Liver (tissue), 9 donors: ENCODE measurements around the gene COCH. TPM values are rescaled to one million over a fixed set of nuclear protein-coding genes. Genes with fewer than 3 reads are reported as not detected.

Source experiments
- DNase-seq: peaks from one replicate; pipeline ENCODE4 v3.0.0-alpha.2; 2017; ENCODE audit warnings: low spot score
- H3K27ac ChIP-seq, 2 donors: one replicate each; pipeline ENCODE4 v1.7.0; 2013; ENCODE audit warnings: inconsistent platforms in 2 of 2, low read length in 2 of 2, control low read depth in 1 of 2, low read depth in 1 of 2, mild to moderate bottlenecking in 1 of 2
- H3K27me3 ChIP-seq, 4 donors: one replicate each; pipeline versions ENCODE4 v1.6.1 to v1.7.0; 2013; ENCODE audit warnings: low read length in 3 of 4, inconsistent platforms in 1 of 4, mild to moderate bottlenecking in 1 of 4, moderate library complexity in 1 of 4; ENCODE audit not compliant: control insufficient read depth in 4 of 4, insufficient read depth in 4 of 4
- H3K36me3 ChIP-seq, 4 donors: one replicate each; pipeline versions ENCODE4 v1.6.1 to v1.7.0; 2013; ENCODE audit warnings: low read length in 3 of 4, mild to moderate bottlenecking in 3 of 4, low read depth in 1 of 4, moderate library complexity in 1 of 4; ENCODE audit not compliant: control insufficient read depth in 4 of 4, insufficient read depth in 3 of 4
- H3K4me1 ChIP-seq, 4 donors: one replicate each; pipeline versions ENCODE4 v1.6.1 to v1.7.0; 2013; ENCODE audit warnings: low read length in 3 of 4, mild to moderate bottlenecking in 3 of 4, moderate library complexity in 1 of 4; ENCODE audit not compliant: control insufficient read depth in 4 of 4, insufficient read depth in 4 of 4
- H3K4me3 ChIP-seq, 3 donors: one replicate each; pipeline versions ENCODE4 v1.6.1 to v1.7.0; 2013; ENCODE audit warnings: low read length in 3 of 3, control low read depth in 1 of 3, low read depth in 1 of 3, mild to moderate bottlenecking in 1 of 3
- H3K9ac ChIP-seq, 2 donors: one replicate each; pipeline ENCODE4 v1.7.0; 2013; ENCODE audit warnings: low read length in 2 of 2, mild to moderate bottlenecking in 2 of 2, moderate library complexity in 2 of 2, control low read depth in 1 of 2, low read depth in 1 of 2
- H3K9me3 ChIP-seq, 4 donors: one replicate each; pipeline versions ENCODE4 v1.6.1 to v1.7.0; 2013; ENCODE audit warnings: low read length in 3 of 4; ENCODE audit not compliant: control insufficient read depth in 4 of 4
- EGR1 ChIP-seq, 2 donors: IDR thresholded peaks; 2 replicates each; pipeline ENCODE4 v1.6.1; 2016 to 2018; ENCODE audit warnings: antibody characterized with exemption in 2 of 2, low read depth in 2 of 2
- FOXA1 ChIP-seq: IDR thresholded peaks from 2 replicates; pipeline ENCODE4 v1.6.1; 2016; ENCODE audit warnings: antibody characterized with exemption
- FOXA2 ChIP-seq: IDR thresholded peaks from 2 replicates; pipeline ENCODE4 v1.6.1; 2016; ENCODE audit warnings: antibody characterized with exemption
- GABPA ChIP-seq, 2 donors: IDR thresholded peaks in 1 of 2; conservative IDR thresholded peaks in 1 of 2; 2 replicates each; pipeline ENCODE4 v1.6.1; 2016; ENCODE audit warnings: antibody characterized with exemption in 2 of 2, mild to moderate bottlenecking in 1 of 2, moderate library complexity in 1 of 2
- HNF4A ChIP-seq, 2 donors: conservative IDR thresholded peaks; 2 replicates each; pipeline ENCODE4 v1.6.1; 2016; ENCODE audit warnings: antibody characterized with exemption in 2 of 2, mild to moderate bottlenecking in 2 of 2
- HNF4G ChIP-seq: IDR thresholded peaks from 2 replicates; pipeline ENCODE4 v1.6.1; 2016; ENCODE audit warnings: antibody characterized with exemption
- JUND ChIP-seq, 2 donors: IDR thresholded peaks; 2 replicates each; pipeline ENCODE4 v1.6.1; 2016; ENCODE audit warnings: antibody characterized with exemption in 2 of 2
- NR2F2 ChIP-seq: IDR thresholded peaks from 2 replicates; pipeline ENCODE4 v1.6.1; 2016; ENCODE audit warnings: antibody characterized with exemption
- RAD21 ChIP-seq, 2 donors: IDR thresholded peaks; 2 replicates each; pipeline ENCODE4 v1.6.1; 2016; ENCODE audit warnings: antibody characterized with exemption in 2 of 2, mild to moderate bottlenecking in 2 of 2
- RXRA ChIP-seq, 2 donors: IDR thresholded peaks; 2 replicates each; pipeline ENCODE4 v1.6.1; 2017 to 2018; ENCODE audit warnings: antibody characterized with exemption in 2 of 2, mild to moderate bottlenecking in 1 of 2
- SP1 ChIP-seq: IDR thresholded peaks from 2 replicates; pipeline ENCODE4 v1.6.1; 2018; ENCODE audit warnings: antibody characterized with exemption, mild to moderate bottlenecking
- TAF1 ChIP-seq: conservative IDR thresholded peaks from 2 replicates; pipeline ENCODE4 v1.6.1; 2016; ENCODE audit warnings: antibody characterized with exemption, mild to moderate bottlenecking
- YY1 ChIP-seq: IDR thresholded peaks from 2 replicates; pipeline ENCODE4 v1.6.1; 2016; ENCODE audit warnings: antibody characterized with exemption, mild to moderate bottlenecking
- WGBS: extraction: QIAGEN DNeasy Blood & Tissue Kit; methylation state at CpG from one replicate; pipeline ENCODE4 v1.1.7; 2013; 5-methylcytosine and 5-hydroxymethylcytosine counted together
- polyA plus RNA-seq, 2 donors: library from polyadenylated mRNA; stranded (reverse) in 1 of 2; unstranded in 1 of 2; fragments of 200-250 nt in 1 of 2; fragments of >200 nt in 1 of 2; fragmentation: Nextera tagmentation in 1 of 2; extraction: Ambion mirVana in 1 of 2; gene quantifications; one replicate each; pipeline versions ENCODE4 v1.2.1 to v1.2.3, GENCODE V29; 2013 to 2015
- total RNA-seq, 2 donors: library from RNA; depleted of rRNA; stranded (reverse); fragments of >200 nt; gene quantifications; one replicate each; pipeline ENCODE4 v1.2.3, GENCODE V29; 2014
- TF ChIP-seq, protein P1 (sequence below): IDR thresholded peaks from 2 replicates; pipeline ENCODE4 v1.6.1; 2016; ENCODE audit warnings: antibody characterized with exemption
- TF ChIP-seq, protein P2 (sequence below): IDR thresholded peaks from 2 replicates; pipeline ENCODE4 v1.6.1; 2016; ENCODE audit warnings: antibody characterized with exemption
- TF ChIP-seq, protein P3 (sequence below): IDR thresholded peaks from 2 replicates; pipeline ENCODE4 v1.6.1; 2016; ENCODE audit warnings: antibody characterized with exemption, mild to moderate bottlenecking
- TF ChIP-seq, protein P4 (sequence below): IDR thresholded peaks from 2 replicates; pipeline ENCODE4 v1.6.1; 2016; ENCODE audit warnings: antibody characterized with exemption
- TF ChIP-seq, protein P5 (sequence below): fragments of 150-350 bp; IDR thresholded peaks from 2 replicates; pipeline ENCODE4 v1.5.1; 2017; ENCODE audit warnings: improper control_type of control experiment, low read depth, low read length; ENCODE audit not compliant: missing input control
- donor health status: healthy.
- donor health status: healthy.
- donor health status: healthy.
- donor health status: healthy.
- donor health status: healthy.

Gene COCH
- total and polyA plus RNA-seq, 4 donors = 0.33 to 2.5 (median 0.49) TPM

DNA sequence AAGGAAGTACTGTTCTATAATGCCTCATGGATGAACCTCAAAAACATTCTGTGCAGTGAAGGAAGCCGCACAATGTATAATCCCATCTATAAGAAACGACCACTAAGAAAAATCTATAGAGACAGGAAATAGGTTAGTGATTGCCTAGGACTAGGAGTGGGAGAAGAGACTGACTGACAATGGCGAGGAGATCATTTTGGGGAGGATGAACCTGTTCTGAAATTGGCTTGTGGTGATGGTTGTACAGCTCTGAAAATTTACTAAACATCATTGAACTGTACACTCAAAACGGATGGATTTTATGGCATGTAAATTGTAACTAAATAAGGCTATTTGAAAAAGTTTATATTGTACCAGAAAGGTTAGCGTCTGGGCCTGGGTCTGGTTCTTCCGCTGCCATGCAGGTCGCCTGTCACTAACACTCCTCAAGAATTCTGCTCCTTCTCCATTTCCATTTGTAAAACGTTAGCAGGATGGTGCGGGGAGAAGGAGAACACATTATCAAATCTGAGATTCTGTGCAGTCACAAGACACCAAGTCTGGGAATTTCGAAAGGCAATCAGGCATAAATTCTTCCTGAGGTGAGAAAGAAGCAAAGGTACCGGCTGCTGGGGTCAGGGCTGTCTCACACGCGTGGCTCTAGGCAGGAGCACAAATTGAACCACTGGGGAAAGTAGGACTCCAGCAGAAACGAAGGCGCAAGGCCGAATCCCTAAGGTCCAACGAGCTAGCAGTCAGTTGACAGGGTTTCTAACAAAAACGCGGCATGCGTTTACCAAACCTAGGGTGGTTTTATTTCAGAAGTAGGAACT is 845 bp upstream of the COCH start:
- no peak overlapping the region for H3K9ac ChIP-seq
- TF ChIP-seq NR2F2 = no peak
- TF ChIP-seq SP1 = no peak
- TF ChIP-seq GABPA (IDR thresholded peaks at IDR 0.05 in 1 of 2, conservative IDR thresholded peaks at IDR 0.05 in 1 of 2) = no peak
- TF ChIP-seq TAF1 = no peak
- TF ChIP-seq FOXA1 = no peak
- TF ChIP-seq, protein P1, sequence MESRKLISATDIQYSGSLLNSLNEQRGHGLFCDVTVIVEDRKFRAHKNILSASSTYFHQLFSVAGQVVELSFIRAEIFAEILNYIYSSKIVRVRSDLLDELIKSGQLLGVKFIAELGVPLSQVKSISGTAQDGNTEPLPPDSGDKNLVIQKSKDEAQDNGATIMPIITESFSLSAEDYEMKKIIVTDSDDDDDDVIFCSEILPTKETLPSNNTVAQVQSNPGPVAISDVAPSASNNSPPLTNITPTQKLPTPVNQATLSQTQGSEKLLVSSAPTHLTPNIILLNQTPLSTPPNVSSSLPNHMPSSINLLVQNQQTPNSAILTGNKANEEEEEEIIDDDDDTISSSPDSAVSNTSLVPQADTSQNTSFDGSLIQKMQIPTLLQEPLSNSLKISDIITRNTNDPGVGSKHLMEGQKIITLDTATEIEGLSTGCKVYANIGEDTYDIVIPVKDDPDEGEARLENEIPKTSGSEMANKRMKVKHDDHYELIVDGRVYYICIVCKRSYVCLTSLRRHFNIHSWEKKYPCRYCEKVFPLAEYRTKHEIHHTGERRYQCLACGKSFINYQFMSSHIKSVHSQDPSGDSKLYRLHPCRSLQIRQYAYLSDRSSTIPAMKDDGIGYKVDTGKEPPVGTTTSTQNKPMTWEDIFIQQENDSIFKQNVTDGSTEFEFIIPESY = no peak
- TF ChIP-seq, protein P2, sequence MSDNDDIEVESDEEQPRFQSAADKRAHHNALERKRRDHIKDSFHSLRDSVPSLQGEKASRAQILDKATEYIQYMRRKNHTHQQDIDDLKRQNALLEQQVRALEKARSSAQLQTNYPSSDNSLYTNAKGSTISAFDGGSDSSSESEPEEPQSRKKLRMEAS = no peak
- no peak for TF ChIP-seq FOXA2
- no peak for TF ChIP-seq JUND (IDR thresholded peaks at IDR 0.05)
- no peak for TF ChIP-seq RAD21 (IDR thresholded peaks at IDR 0.05)
- TF ChIP-seq HNF4G = no peak
- TF ChIP-seq, protein P3, sequence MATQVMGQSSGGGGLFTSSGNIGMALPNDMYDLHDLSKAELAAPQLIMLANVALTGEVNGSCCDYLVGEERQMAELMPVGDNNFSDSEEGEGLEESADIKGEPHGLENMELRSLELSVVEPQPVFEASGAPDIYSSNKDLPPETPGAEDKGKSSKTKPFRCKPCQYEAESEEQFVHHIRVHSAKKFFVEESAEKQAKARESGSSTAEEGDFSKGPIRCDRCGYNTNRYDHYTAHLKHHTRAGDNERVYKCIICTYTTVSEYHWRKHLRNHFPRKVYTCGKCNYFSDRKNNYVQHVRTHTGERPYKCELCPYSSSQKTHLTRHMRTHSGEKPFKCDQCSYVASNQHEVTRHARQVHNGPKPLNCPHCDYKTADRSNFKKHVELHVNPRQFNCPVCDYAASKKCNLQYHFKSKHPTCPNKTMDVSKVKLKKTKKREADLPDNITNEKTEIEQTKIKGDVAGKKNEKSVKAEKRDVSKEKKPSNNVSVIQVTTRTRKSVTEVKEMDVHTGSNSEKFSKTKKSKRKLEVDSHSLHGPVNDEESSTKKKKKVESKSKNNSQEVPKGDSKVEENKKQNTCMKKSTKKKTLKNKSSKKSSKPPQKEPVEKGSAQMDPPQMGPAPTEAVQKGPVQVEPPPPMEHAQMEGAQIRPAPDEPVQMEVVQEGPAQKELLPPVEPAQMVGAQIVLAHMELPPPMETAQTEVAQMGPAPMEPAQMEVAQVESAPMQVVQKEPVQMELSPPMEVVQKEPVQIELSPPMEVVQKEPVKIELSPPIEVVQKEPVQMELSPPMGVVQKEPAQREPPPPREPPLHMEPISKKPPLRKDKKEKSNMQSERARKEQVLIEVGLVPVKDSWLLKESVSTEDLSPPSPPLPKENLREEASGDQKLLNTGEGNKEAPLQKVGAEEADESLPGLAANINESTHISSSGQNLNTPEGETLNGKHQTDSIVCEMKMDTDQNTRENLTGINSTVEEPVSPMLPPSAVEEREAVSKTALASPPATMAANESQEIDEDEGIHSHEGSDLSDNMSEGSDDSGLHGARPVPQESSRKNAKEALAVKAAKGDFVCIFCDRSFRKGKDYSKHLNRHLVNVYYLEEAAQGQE = no peak
- TF ChIP-seq, protein P4, sequence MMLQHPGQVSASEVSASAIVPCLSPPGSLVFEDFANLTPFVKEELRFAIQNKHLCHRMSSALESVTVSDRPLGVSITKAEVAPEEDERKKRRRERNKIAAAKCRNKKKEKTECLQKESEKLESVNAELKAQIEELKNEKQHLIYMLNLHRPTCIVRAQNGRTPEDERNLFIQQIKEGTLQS = no peak
- TF ChIP-seq EGR1 (IDR thresholded peaks at IDR 0.05; ENCODE audit: low read depth in 2 of 2) = no peak
- no peak for TF ChIP-seq RXRA (IDR thresholded peaks at IDR 0.05)
- TF ChIP-seq YY1 = no peak
- TF ChIP-seq, protein P5, sequence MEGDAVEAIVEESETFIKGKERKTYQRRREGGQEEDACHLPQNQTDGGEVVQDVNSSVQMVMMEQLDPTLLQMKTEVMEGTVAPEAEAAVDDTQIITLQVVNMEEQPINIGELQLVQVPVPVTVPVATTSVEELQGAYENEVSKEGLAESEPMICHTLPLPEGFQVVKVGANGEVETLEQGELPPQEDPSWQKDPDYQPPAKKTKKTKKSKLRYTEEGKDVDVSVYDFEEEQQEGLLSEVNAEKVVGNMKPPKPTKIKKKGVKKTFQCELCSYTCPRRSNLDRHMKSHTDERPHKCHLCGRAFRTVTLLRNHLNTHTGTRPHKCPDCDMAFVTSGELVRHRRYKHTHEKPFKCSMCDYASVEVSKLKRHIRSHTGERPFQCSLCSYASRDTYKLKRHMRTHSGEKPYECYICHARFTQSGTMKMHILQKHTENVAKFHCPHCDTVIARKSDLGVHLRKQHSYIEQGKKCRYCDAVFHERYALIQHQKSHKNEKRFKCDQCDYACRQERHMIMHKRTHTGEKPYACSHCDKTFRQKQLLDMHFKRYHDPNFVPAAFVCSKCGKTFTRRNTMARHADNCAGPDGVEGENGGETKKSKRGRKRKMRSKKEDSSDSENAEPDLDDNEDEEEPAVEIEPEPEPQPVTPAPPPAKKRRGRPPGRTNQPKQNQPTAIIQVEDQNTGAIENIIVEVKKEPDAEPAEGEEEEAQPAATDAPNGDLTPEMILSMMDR = no peak
- TF ChIP-seq HNF4A (conservative IDR thresholded peaks at IDR 0.05) = no peak

More for the DNA sequence above, 845 bp upstream of the COCH start:
- H3K4me1 ChIP-seq = peaks cover 6 to 18% (median 14%) of the 10 kb centered on the region in 4 donors
- H3K36me3 ChIP-seq = no peaks in the 10 kb centered on the region
- 80% methylated on average over 20 of the region's 20 CpGs for WGBS
- peak overlapping the region in 1 of 3 donors; percentile 60 for H3K4me3 ChIP-seq
- no peak overlapping the region for H3K27ac ChIP-seq
- no peaks in the 10 kb centered on the region for H3K9me3 ChIP-seq
- DNase-seq = no peak
- H3K27me3 ChIP-seq = no peaks in the 10 kb centered on the region
